ENCODE measurements around the gene TECPR2. TPM values are rescaled to one million over a fixed set of nuclear protein-coding genes. Genes with fewer than 3 reads are reported as not detected.

Gene TECPR2
- total RNA-seq, 1 experiment from 2014 or later, result 21.3 TPM

DNA sequence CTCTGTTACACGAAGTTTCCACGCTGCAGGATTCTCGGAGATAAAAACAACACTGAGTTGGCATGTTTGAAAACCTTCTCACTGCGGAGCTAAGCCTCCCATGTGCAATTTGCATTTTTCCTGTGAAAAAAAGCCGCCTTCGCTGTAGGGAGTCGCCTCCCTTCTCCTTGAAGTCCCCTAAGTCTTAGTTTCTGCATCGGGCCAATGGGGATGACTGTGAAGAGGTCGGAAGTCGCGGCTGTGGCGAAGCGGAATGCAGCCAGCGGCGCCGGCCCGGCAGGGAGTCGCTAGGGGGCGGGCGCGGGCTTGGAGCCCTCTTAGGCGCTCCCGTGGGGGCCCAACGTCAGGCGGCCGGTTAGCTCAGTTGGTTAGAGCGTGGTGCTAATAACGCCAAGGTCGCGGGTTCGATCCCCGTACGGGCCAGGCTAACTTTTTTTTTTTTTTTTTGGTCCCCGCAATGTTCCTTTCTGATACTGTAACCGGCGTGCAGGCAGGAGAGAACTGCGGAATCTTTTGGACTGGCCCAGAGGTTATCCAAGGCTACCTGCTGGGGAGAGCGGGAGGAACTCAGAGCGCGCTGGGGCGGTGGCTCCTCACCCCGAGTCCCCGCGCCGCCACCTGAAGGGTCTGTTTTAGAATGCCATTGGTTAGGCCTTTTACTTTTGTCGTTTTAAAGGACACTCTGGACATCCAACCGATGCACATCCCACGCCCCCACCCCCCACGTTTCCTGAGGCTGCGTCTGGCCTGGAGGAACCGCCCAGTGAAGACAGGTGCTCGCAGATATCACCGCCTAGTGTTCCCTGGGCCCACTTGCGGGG is 45.8 kb upstream of the TECPR2 start (continued):
- TF ChIP-seq KAT7 (CRISPR knock-in tag; IDR thresholded peaks at IDR 0.05; ENCODE audit: borderline replicate concordance) (no peak; the same call in 1 of the 2 replicates), ZNF219 (CRISPR knock-in tag; IDR thresholded peaks at IDR 0.05; ENCODE audit: borderline replicate concordance) (peak; percentile 33; the same call in 1 of the 2 replicates), GTF2I (CRISPR knock-in tag; conservative IDR thresholded peaks at IDR 0.05) (peak; percentile 93; the same call in 1 of the 2 replicates), EMX1 (CRISPR knock-in tag; IDR thresholded peaks at IDR 0.05) (peak; percentile 78; the same call in 1 of the 2 replicates), ZNF232 (CRISPR knock-in tag; IDR thresholded peaks at IDR 0.05) (peak; percentile 78; the same call in 1 of the 2 replicates), FOXP1 (CRISPR knock-in tag; IDR thresholded peaks at IDR 0.05; ENCODE audit: borderline replicate concordance) (no peak), ATF3 (CRISPR knock-in tag; conservative IDR thresholded peaks at IDR 0.05) (no peak), NR3C1 (CRISPR knock-in tag; conservative IDR thresholded peaks at IDR 0.05; ENCODE audit: low read depth) (no peak), SMAD4 (CRISPR knock-in tag; IDR thresholded peaks at IDR 0.05) (no peak), ZBTB21 (CRISPR knock-in tag; IDR thresholded peaks at IDR 0.05; ENCODE audit: borderline replicate concordance) (peak; percentile 90), SOX15 (CRISPR knock-in tag; IDR thresholded peaks at IDR 0.05) (no peak), MXD4 (CRISPR knock-in tag; IDR thresholded peaks at IDR 0.05; ENCODE audit: borderline replicate concordance) (no peak), FOXP4 (CRISPR knock-in tag; IDR thresholded peaks at IDR 0.05) (no peak; the same call in 1 of the 2 replicates), NFATC4 (CRISPR knock-in tag; IDR thresholded peaks at IDR 0.05) (no peak), ZNF317 (CRISPR knock-in tag; IDR thresholded peaks at IDR 0.05; ENCODE audit: borderline replicate concordance, low read depth) (no peak), OVOL2 (CRISPR knock-in tag; IDR thresholded peaks at IDR 0.05; ENCODE audit: borderline replicate concordance) (no peak), CBFB (CRISPR knock-in tag; IDR thresholded peaks at IDR 0.05; ENCODE audit: low read depth) (peak; percentile 63; the same call in 1 of the 2 replicates), ATF1 (CRISPR knock-in tag; IDR thresholded peaks at IDR 0.05) (no peak), ATF2 (CRISPR knock-in tag; IDR thresholded peaks at IDR 0.05; ENCODE audit: borderline replicate concordance, low read depth) (no peak), FOXJ3 (CRISPR knock-in tag; IDR thresholded peaks at IDR 0.05; ENCODE audit: borderline replicate concordance) (no peak), ZNF138 (CRISPR knock-in tag; conservative IDR thresholded peaks at IDR 0.05) (0 out of 2 replicates have a peak, but pooled peaks have one; percentile 59), CREB1 (CRISPR knock-in tag; IDR thresholded peaks at IDR 0.05) (peak; percentile 35; the same call in 1 of the 2 replicates), ELF4 (CRISPR knock-in tag; IDR thresholded peaks at IDR 0.05; ENCODE audit: low read depth) (no peak), FOXK1 (CRISPR knock-in tag; IDR thresholded peaks at IDR 0.05) (no peak)
- TF ChIP-seq, protein P1, sequence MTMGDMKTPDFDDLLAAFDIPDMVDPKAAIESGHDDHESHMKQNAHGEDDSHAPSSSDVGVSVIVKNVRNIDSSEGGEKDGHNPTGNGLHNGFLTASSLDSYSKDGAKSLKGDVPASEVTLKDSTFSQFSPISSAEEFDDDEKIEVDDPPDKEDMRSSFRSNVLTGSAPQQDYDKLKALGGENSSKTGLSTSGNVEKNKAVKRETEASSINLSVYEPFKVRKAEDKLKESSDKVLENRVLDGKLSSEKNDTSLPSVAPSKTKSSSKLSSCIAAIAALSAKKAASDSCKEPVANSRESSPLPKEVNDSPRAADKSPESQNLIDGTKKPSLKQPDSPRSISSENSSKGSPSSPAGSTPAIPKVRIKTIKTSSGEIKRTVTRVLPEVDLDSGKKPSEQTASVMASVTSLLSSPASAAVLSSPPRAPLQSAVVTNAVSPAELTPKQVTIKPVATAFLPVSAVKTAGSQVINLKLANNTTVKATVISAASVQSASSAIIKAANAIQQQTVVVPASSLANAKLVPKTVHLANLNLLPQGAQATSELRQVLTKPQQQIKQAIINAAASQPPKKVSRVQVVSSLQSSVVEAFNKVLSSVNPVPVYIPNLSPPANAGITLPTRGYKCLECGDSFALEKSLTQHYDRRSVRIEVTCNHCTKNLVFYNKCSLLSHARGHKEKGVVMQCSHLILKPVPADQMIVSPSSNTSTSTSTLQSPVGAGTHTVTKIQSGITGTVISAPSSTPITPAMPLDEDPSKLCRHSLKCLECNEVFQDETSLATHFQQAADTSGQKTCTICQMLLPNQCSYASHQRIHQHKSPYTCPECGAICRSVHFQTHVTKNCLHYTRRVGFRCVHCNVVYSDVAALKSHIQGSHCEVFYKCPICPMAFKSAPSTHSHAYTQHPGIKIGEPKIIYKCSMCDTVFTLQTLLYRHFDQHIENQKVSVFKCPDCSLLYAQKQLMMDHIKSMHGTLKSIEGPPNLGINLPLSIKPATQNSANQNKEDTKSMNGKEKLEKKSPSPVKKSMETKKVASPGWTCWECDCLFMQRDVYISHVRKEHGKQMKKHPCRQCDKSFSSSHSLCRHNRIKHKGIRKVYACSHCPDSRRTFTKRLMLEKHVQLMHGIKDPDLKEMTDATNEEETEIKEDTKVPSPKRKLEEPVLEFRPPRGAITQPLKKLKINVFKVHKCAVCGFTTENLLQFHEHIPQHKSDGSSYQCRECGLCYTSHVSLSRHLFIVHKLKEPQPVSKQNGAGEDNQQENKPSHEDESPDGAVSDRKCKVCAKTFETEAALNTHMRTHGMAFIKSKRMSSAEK (CRISPR knock-in tag; IDR thresholded peaks at IDR 0.05; ENCODE audit: borderline replicate concordance), result no peak
- TF ChIP-seq, protein P2, sequence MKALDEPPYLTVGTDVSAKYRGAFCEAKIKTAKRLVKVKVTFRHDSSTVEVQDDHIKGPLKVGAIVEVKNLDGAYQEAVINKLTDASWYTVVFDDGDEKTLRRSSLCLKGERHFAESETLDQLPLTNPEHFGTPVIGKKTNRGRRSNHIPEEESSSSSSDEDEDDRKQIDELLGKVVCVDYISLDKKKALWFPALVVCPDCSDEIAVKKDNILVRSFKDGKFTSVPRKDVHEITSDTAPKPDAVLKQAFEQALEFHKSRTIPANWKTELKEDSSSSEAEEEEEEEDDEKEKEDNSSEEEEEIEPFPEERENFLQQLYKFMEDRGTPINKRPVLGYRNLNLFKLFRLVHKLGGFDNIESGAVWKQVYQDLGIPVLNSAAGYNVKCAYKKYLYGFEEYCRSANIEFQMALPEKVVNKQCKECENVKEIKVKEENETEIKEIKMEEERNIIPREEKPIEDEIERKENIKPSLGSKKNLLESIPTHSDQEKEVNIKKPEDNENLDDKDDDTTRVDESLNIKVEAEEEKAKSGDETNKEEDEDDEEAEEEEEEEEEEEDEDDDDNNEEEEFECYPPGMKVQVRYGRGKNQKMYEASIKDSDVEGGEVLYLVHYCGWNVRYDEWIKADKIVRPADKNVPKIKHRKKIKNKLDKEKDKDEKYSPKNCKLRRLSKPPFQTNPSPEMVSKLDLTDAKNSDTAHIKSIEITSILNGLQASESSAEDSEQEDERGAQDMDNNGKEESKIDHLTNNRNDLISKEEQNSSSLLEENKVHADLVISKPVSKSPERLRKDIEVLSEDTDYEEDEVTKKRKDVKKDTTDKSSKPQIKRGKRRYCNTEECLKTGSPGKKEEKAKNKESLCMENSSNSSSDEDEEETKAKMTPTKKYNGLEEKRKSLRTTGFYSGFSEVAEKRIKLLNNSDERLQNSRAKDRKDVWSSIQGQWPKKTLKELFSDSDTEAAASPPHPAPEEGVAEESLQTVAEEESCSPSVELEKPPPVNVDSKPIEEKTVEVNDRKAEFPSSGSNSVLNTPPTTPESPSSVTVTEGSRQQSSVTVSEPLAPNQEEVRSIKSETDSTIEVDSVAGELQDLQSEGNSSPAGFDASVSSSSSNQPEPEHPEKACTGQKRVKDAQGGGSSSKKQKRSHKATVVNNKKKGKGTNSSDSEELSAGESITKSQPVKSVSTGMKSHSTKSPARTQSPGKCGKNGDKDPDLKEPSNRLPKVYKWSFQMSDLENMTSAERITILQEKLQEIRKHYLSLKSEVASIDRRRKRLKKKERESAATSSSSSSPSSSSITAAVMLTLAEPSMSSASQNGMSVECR (CRISPR knock-in tag; IDR thresholded peaks at IDR 0.05; ENCODE audit: borderline replicate concordance), result no peak
